Stimulated activated CD8-positive, alpha-beta memory T cell treated with anti-CD3 and anti-CD28 coated beads, Interleukin-7, amount 100 ng/mL, for 48 hours (primary cell): Measurements from ENCODE around the gene ADARB2.

Source experiments
- DNase-seq, 2 donors: peaks; one replicate each; pipeline ENCODE4 v3.0.0-alpha.2; 2020; ENCODE audit warnings: low read depth in 1 of 2; ENCODE audit errors: extremely low read depth in 1 of 2

Gene ADARB2

GRCh38 chr10:1187151-1187854, 550.0 kb downstream of the ADARB2 start:
- no peak for DNase-seq

DNA sequence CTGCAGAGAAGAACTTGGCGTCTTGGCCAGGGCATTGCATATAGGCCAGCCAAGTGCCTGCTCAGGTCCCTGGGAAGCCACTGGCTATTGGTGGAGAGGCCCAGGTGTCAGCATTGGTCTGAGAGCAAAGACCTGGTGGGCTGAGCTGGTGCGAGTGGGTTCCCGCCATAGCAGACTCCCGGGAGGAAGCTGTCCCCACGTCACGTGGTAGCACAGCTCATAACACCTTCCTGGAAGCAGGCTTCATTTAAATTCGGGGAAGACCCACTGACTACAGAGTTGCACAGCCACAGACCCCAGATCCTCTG, 550.7 kb downstream of the ADARB2 start:
- no peak for DNase-seq

- DNase-seq = no peak
Measured at GRCh38 chr10:1185911-1186682, 551.2 kb downstream of the ADARB2 start.

GRCh38 chr10:1184541-1185430, 552.5 kb downstream of the ADARB2 start:
- no peak for DNase-seq

GRCh38 chr10:1183701-1184100, 553.6 kb downstream of the ADARB2 start:
- DNase-seq = no peak

GRCh38 chr10:1183033-1183396, 554.3 kb downstream of the ADARB2 start:
- DNase-seq = no peak

DNA sequence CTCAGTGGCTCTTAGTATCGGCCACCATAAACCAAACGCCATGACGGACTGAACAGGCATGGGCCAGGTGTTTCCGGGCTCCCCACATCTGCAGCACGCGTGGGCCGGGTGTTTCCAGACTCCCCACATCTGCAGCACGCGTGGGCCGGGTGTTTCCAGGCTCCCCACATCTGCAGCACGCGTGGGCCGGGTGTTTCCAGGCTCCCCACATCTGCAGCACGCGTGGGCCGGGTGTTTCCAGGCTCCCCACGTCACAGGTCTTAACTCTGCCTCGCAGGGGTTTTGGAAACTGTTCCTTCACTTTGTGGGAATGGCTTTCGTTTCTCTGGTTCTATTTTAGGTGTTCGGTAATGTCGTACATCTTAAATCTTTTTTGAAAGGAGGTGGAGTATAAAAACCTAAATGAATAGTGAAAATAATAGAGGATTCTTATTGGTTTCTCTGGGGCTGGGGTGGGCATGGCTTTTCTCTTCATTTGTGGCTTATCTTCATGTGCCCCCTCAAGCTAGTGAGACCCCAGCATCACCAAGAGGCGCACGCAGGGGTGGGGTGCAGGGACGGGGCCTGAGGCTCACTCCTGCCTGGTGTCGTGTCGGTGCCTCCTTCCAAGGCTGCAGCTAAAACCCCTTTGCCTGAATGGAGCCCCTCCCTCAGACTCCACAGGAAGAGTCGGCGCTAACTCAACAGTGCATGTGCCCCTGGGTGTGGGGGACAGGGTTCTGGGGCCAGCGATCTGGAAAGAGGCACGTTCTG, 554.9 kb downstream of the ADARB2 start:
- no peak for DNase-seq

DNA sequence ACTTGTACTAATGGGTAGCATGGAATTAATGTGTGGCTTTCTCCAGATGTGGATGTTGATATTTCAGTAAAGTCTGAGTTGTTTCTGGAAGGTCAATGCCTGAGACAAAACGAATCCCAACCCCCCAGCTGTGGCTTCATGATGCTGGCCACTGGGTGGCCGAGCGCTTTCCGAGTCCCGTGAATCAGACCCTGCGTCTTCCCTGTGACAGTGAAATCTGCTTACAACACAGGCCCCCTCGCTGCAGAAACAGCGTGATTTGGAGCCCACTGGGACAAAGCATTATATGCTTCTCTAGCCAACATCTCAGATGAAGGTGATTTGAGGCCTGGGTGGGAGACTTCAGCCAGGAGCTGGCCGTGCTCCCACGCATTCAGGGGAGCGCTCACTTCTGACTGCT, 556.5 kb downstream of the ADARB2 start:
- DNase-seq = no peak

- DNase-seq = no peak
Measured at GRCh38 chr10:1180071-1180730, 557.1 kb downstream of the ADARB2 start.

DNA sequence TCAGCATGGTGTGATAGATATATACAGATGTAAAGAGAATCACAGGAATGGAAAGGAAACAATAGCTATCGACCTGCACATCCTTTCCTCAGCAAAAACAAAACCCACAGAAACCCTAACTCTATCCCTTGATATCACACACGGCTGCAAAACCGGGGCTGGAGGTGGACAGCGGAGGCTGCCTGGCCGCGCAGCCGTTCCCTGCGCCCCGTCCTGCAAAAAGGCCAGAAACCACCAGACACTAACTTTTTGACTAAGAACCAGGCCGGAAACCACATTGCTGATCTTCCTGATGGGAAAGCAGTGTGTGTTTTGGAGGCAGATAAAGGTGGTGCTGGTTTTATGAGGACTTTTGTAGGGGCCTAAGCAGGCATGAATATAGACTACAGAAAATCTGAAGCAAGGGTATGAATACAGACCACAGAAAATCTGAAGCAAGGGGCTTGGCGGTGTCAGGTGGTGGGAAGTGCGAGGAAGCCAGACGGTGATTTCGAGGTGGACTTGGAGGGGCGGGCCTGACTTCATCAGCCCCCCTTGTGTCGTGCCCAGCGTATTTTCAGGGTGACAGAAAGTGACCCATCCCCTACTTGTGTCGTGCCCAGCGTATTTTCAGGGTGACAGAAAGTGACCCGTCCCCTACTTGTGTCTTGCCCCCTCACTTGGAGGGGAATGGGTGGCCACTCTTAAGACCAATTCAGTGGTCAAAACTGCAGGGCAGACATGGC, 557.8 kb downstream of the ADARB2 start:
- DNase-seq = no peak

- DNase-seq = no peak
Measured at GRCh38 chr10:1178506-1178905, 558.8 kb downstream of the ADARB2 start.

GRCh38 chr10:1177936-1178335, 559.4 kb downstream of the ADARB2 start:
- DNase-seq = no peak

DNA sequence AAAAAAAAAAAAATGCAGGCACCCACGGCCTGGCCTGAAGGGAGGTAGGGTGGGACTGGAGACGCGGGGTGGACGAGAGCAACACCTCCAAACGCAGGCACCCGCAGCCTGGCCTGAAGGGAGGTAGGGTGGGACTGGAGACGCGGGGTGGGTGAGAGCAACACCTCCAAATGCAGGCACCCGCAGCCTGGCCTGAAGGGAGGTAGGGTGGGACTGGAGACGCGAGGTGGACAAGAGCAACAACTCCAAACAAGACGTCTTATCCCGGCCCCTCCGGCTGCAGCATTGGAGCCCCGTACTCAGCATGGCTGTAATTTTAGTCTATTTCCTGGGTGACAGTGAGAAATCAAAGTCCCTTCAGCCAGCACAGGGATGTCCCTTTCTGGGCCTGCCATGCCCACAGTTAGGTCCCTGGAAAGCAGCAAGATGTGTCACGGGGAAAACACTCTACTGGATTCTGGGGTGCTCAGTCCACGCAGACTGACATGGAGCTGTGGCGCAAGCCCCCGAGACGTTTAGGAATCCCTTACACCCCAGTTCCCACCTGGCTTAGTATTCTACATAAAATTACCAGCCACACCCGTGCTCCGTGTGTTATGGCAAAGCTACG, 561.3 kb downstream of the ADARB2 start:
- DNase-seq = no peak

DNA sequence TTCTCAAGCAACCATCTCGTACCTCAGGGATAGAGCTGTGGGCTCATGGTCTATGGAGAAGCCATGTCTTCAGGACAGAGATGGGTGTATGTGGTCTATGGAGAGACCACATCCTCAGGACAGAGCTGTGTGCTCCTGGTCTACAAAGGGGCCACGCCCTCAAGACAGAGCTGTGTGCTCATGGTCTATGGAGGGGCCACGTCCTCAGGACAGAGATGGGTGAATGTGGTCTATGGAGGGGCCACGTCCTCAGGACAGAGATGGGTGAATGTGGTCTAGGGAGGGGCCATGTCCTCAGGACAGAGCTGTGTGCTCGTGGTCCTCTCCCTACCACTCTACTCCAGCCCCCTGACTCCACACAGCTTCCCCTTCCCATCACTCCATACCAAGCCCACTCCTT, 563.3 kb downstream of the ADARB2 start:
- no peak for DNase-seq

DNA sequence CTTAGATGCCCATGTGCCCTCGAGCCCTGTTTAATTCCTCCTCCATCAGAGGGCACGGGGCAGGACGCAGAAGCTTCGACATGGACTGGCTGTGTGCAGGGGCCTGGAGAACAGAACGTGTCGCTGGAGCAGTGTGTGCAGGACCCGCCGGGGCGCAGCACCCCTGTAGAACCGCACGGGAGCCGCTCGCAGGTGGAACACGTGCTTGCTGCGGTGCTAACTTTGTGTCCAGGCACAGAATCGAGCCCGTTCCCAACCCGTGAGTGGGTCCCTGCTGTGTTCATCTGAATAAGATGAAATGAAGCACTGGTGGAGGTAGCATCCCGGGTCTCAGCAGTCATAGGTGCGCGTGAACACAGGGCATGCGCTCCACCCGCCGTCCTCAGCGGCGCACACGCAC, 564.2 kb downstream of the ADARB2 start:
- DNase-seq = no peak

GRCh38 chr10:1172256-1172984, 564.9 kb downstream of the ADARB2 start:
- DNase-seq = no peak

DNA sequence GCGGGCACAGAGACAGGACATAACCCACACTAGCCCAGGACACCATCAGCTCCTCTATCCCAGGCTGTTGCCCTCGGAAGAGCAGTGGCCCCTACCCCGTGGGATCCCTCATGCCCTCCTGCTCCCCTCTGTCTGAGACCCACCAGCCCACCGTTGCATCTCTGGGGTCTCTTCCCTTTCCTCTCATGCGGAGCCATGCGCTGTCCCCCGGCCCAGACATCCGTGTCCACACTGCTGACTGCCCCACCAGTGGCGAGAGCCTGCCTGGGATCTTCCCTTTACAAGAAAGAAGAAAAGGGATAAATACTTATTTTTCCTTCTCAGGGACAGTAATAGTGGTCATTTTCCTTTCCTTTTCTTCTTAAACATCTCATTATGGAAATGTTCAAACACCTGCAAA, 565.7 kb downstream of the ADARB2 start:
- DNase-seq = no peak

- DNase-seq = no peak
Measured at GRCh38 chr10:1171182-1171581, 566.1 kb downstream of the ADARB2 start.

DNA sequence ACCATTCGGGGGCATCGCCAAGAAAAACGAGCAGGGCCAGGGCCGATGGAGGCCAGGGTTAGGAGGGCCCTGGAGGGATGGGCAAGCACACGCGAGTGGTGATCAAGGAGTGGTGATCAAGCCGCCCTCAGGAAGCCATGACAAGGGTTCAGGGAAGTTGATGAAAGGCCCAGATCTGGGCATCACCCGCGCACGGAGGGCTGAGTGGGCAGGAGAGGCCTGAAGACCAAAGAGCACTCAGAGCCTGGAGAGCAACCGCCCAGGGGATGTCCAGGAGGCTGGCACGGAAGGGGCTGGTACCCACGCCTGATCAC, 566.5 kb downstream of the ADARB2 start:
- DNase-seq = no peak
